GM18505 (cell line): ENCODE data around the gene ZCCHC14.
"Not testable (repeated sequence)": the region's sequence is repeated elsewhere in the genome, so short reads cannot be mapped to it uniquely, and the experiment has no call there.

Experiments used
- ATAC-seq: cut with Tn5 transposase; IDR thresholded peaks from one replicate; pipeline ENCODE4 v1.9.1; 2021; ENCODE audit not compliant: unreplicated experiment
- POLR2A ChIP-seq: IDR thresholded peaks from 4 replicates; pipeline ENCODE4 v1.6.1; 2011; ENCODE audit warnings: borderline replicate concordance; ENCODE audit not compliant: insufficient read depth, insufficient read length; ENCODE audit errors: extremely low read depth

Gene ZCCHC14

DNA sequence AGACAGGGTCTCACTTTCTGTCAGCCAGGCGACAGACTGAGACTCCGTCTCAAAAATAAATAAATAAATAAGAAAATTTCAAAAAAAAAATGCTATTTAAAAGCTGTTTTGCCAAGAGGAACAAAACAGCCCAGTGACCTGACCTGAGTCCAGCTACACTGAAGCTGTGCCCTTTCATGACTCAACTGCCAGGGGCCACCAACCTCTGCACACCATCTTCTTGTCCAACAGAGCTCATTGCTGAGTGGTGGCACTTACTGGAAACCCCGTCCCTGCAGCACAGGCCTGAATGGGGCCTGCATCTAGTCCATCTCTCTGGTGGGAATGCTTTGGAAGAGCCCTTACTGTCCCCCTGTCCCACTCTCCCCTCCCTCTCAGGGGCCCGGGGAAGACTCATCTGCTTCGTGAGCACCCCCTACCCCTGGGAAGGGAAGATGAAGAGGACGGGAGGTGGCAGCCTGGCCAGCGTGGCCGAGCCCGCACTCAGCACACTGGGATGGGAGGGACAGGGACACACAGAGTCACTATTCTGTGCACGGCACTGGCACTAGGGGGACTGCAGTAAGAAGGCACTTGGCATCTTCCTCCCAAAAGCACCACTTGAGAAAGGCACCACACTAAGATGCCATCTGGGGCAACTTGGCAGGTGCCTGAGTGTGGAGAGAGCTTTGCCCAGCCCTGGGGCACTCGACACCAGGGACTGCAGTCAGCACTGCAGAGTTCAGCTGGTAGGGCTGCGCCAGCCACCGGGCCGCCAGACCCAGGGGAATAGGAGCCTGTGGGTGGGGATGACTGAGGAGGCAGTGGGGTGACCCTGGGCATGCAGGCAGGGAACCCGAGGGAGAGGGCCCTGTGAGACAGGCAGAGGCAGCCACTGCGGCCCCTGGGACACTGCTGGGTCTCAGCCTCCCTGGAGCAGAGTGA, 122.8 kb downstream of the ZCCHC14 start:
- no peak for ATAC-seq
- TF ChIP-seq POLR2A, result no peak

- ATAC-seq, result no peak
- no peak for TF ChIP-seq POLR2A
These were observed 123.6 kb downstream of the ZCCHC14 start for GRCh38 chr16:87369117-87369765.

DNA sequence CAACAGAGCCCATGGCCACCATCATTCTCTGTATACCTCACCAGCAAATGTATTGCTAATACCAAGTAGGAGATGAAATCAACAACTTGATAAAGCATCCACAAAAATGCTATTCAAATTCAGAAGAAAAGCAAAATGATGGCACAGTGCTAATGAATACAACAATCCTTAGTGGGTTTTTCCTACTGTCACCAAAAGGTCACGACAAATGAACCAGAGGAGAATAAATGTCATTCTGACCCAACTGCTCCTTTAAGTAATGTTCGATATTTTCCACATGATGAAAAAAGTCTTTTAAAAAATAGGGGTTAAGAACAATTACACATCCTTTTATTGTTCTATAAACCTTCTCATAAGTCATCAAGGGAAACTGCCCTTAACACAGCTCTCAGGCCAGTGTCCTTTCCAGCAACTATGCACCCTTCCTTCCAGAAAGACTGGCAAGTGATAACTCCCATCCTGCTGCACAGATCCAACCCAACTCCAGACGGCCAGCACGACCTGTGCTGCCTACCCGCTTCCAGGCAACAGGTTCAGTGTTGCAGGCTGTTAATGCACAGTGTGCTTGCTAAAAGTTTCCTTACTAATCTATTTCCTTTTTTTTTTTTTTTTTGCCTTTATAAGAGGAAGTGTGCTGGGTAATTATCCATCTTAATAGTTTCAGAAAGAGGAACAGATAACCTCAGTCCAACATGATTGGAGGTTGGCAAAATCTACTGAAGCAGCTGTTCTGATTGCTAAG, 124.6 kb downstream of the ZCCHC14 start:
- no peak for ATAC-seq
- TF ChIP-seq POLR2A, result no peak

DNA sequence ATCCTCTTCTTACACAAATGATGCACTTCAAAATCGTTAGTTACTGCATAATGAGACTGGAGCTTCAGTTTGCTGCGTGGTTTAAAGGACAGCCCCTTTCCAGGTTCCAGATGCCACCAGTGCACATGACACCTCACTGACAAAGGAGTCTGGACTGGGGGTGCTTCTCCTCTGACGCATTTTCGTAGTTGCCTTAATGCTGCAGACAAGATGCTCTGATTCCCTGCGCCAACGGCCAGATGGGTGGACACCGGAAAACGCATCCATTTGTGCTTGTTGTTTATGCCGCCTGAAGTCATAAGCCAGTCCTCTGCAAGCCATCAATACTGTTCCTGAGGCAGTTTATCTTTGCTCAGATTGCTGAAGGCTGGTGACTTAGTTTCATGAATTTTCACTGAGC, 125.3 kb downstream of the ZCCHC14 start:
- no peak for ATAC-seq

DNA sequence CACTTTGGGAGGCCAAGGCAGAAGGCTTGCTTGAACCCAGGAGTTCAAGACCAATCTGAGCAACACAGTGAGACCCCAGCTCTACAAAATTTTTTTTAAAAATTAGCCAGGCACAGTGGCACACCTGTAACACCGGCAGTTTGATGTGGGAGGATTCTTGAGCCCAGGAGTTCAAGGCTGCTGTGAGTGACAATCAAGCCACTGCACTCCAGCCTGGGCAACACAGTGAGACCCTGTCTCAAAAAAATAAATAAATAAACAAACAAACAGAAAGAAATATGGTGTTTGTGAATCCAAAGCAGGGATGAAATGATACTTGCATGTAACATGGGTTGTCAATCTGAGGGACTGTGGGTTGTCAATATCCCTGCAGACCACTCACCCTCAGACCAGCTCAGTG, 125.9 kb downstream of the ZCCHC14 start:
- no peak for ATAC-seq
- TF ChIP-seq POLR2A, result no peak

More for the DNA sequence above, 125.3 kb downstream of the ZCCHC14 start:
- no peak for TF ChIP-seq POLR2A

DNA sequence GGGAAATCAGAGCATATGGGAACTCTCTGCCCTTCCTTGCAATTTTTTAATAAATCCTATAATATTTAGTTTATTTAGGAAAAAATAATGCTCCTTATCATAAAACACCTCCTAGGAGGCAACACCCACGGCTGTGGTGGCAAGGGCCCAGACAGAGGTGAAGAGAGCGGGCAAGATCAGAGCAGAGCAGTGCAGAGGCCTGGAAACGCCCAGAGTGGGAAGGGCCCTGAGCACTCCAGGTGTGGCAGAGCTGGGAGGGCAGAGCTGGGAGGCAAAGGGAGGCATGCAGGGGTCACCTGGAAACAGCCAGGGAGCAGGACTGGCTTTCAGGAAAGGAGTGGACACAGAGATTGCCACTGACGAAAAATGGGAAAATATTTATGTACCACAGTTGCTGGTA, 126.5 kb downstream of the ZCCHC14 start:
- no peak for TF ChIP-seq POLR2A
- ATAC-seq, result no peak

GRCh38 chr16:87365021-87365713, 127.7 kb downstream of the ZCCHC14 start:
- no peak for TF ChIP-seq POLR2A
- ATAC-seq, result no peak

DNA sequence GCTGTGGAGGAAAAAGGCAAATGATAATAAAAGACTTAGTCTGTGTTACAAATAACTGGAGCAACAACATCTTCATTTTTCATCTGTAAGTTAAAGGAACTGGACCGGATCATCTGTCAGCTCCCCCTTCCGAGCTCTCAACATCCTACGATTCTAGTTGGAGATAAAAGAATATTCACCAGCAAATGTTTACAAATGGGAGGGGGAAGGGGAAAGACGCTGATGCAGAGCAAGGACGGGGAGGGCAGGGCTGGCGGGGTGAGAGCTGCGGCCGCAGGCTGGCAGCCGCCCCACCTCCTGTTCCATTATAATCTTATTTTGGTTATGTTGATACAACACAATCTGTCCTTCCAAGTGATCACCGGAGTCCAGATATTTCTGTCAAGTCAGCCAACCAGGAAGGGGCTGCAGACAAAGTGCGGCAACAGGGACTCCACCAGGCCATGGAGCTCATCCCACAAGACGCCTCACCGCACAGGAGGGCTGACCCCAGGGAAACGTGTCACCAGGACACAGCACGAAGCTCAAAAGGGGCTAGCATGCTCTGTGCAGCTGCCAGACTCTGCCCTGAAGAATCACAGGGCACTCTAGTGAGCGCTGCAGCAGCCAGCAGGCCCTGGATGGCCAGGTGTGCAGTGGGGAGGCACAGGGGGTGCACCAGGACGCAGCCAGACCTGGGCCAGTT, 128.9 kb downstream of the ZCCHC14 start:
- TF ChIP-seq POLR2A, result no peak
- no peak for ATAC-seq

DNA sequence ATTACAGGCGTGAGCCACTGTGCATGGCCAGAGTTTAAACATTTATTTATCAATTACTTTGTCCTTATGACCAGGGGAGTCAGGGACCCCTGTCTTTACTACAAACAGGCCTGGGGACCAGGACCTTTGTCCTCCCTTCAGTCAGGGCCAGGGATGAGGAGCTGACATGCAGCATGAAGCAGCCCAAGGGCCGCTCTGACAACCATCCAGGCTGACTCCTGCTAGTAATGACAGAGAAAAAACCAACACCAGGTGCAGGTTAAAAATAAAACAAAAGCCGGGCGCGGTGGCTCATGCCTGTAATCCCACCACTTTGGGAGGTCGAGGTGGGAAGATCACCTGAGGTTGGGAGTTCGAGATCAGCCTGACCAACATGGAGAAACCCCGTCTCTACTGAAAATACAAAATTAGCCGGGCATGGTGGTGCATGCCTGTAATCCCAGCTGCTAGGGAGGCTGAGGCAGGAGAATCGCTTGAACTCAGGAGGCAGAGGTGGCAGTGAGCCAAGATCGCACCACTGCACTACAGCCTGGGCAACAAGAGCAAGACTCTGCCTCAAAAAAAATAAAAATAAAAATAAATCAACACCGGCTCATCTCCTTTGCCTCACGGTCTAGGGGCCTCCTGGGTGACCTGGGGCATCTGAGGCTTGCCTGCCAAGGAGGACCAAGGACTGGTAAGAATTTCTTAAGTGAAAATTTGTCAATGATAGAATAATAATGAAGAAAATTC, 129.8 kb downstream of the ZCCHC14 start:
- not testable (repeated sequence) for ATAC-seq

DNA sequence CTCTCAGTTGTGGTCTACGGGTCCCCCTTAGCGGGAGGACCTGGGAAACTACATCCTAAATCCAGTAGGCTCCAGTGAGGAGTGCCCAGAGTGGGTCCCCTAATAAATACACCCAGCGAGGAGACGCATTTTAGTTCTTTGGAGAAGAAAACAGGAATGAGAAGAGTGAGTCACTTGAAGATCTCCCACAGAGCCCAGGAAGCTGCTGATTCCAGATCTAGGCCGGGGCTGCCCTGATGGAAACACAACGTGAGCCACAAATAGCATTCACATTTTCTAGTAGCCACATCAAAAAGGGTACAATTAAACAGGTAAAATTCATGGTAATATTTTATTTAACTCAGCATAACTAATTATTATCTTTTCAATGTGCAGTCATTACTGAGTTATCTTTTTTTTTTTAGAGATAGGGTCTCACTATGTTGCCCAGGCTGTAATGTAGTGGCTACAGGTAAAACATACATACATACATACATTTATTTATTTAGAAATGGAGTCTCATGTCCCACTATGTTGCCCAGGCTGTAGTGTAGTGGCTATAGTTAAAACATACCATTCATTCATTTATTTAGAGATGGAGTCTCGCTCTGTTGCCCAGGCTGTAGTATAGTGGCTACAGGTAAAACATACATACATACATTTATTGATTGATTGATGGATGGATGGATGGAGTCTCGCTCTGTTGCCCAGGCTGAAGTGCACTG, 130.8 kb downstream of the ZCCHC14 start:
- TF ChIP-seq POLR2A, result no peak
- no peak for ATAC-seq

DNA sequence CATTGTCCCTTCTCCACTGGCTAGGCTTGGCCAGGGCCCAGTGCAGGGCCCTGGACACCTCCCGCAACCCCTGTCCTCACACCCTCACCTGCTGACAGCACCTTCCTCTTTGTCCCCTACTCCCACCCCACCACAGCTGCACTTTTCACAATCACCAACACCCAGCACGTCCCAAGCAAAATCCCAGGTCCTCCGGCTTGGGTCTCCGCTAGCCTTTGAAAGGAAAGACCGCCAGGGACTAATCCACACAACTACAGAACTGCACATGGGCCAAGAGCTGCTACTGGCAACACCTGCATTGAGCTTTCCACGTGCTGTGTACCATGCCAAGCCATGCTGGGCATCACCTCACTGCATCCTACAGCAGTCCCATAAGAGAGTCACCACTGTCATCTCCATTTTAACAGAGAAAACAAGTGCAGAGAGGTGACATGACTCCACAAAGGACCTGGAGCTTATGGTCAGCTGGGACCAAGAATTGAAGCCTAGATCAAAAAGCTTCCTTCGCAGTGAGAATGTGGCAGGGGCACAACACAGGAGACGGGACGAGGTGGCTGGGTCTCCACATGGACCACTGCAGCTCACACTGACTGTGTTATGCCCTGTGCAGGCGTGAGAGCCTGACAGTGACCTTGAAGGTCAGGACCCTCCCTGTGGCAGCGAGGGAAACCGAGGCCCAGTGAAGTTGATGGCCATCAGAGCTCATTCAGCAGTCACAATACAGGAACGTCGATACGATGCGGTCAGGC, 131.8 kb downstream of the ZCCHC14 start:
- no peak for TF ChIP-seq POLR2A
- no peak for ATAC-seq

- TF ChIP-seq POLR2A, result no peak
These were observed 133.7 kb downstream of the ZCCHC14 start for GRCh38 chr16:87359121-87359520.

More at GRCh38 chr16:87359121-87359520, 133.7 kb downstream of the ZCCHC14 start:
- no peak for ATAC-seq
